Middle frontal gyrus (tissue), 1 donor: ENCODE data around the gene NOM1.
"Not testable (repeated sequence)": the region's sequence is repeated elsewhere in the genome, so short reads cannot be mapped to it uniquely, and the experiment has no call there.

Source experiments
- DNase-seq: peaks from one replicate; pipeline ENCODE4 v3.0.0-alpha.2; 2015; ENCODE audit warnings: low spot score; ENCODE audit errors: extremely low spot score

The NOM1 gene

GRCh38 chr7:156949541-156950380 lies at the start of gene NOM1:
NOM1 (plus strand) TSS chr7:156949712; CDS start chr7:156949738, 26 bp downstream.
- peak; percentile 71 for DNase-seq

GRCh38 chr7:156900093-156900492 lies 49.4 kb upstream of the NOM1 start:
- not testable (repeated sequence) for DNase-seq

- DNase-seq = no peak
These were observed 46.1 kb upstream of the NOM1 start for GRCh38 chr7:156903232-156903909.

- no peak for DNase-seq
These were observed 43.3 kb upstream of the NOM1 start for GRCh38 chr7:156906200-156906649.

GRCh38 chr7:156907656-156908055 lies 41.9 kb upstream of the NOM1 start:
- no peak for DNase-seq

GRCh38 chr7:156909574-156910252 lies 39.8 kb upstream of the NOM1 start:
- DNase-seq = not testable (repeated sequence)

- DNase-seq = no peak
These were observed 30.9 kb upstream of the NOM1 start for GRCh38 chr7:156918635-156919034.

- no peak for DNase-seq
These were observed 30.3 kb upstream of the NOM1 start for GRCh38 chr7:156919132-156919713.

- no peak for DNase-seq
These were observed 29.4 kb upstream of the NOM1 start for GRCh38 chr7:156920076-156920475.

GRCh38 chr7:156920487-156921373 lies 28.8 kb upstream of the NOM1 start:
- not testable (repeated sequence) for DNase-seq

- not testable (repeated sequence) for DNase-seq
These were observed 27.2 kb upstream of the NOM1 start for GRCh38 chr7:156922304-156922703.

GRCh38 chr7:156925821-156926220 lies 23.7 kb upstream of the NOM1 start:
- DNase-seq = not testable (repeated sequence)

GRCh38 chr7:156927571-156928405 lies 21.7 kb upstream of the NOM1 start:
- no peak for DNase-seq

GRCh38 chr7:156928406-156928747 lies 21.1 kb upstream of the NOM1 start:
- no peak for DNase-seq

- DNase-seq = no peak
These were observed 19.5 kb upstream of the NOM1 start for GRCh38 chr7:156929789-156930539.

GRCh38 chr7:156932006-156932405 lies 17.5 kb upstream of the NOM1 start:
- no peak for DNase-seq

GRCh38 chr7:156935250-156935649 lies 14.3 kb upstream of the NOM1 start:
- no peak for DNase-seq

- not testable (repeated sequence) for DNase-seq
These were observed 12.7 kb upstream of the NOM1 start for GRCh38 chr7:156936766-156937165.
